ENCODE measurements around the gene FHL1.

FHL1 gene

DNA sequence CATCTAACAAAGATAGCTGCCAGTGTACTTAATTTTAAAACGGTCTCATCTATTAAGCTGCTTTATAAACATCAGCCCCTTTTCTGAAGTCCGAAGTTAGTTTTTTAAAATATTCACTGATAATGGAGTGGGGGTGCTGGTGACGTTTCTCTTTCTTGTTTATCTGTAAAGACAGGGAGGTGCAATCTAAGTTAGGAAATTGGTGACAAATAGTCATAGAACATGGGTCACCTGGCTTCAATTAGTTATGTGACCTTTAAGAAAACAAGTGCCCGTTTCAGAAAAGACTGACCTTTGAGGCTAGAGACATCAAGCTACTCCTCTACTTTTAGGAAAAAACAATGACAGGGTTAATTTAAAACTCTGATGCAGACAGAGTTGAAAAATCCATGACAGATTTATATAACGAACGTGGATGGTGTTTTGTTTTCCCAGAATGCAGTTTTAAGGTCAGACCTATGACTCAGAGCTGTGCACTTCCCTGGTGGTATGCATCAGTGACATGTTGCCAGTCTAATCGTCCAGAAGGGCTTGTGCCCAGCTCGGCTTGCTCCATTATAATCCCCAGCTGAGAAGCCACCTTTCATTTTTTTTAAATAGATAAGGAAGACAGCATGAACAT lies 38.2 kb downstream of the FHL1 start:
- in situ Hi-C loops (cut with MboI; ENCODE audit: low sequenced_read_pairs) = no loop called here

- in situ Hi-C loops (cut with MboI; ENCODE audit: low sequenced_read_pairs) = no loop called here
Measured at GRCh38 chrX:136186023-136186413, 38.7 kb downstream of the FHL1 start.

DNA sequence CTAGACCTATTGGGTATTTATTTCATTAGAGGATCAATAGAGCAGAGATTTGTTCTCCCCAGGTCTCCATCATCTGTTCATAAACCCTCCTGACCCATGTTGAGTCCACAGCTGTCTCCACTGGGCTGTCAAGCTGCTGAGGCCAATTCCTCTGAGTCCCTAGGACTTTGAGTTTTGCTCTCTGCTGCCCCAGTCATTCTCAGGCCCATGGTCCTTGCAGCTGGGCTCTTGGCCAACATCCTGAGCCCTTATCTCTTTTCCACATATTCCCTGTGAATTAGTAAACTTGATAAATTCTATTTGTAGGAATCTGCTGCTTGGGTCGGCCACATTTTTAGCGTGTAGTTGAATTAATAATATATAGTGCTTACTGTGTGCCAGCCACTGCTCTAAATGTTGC lies 41.9 kb downstream of the FHL1 start:
- in situ Hi-C loops (cut with MboI; ENCODE audit: low sequenced_read_pairs) = no loop called here

DNA sequence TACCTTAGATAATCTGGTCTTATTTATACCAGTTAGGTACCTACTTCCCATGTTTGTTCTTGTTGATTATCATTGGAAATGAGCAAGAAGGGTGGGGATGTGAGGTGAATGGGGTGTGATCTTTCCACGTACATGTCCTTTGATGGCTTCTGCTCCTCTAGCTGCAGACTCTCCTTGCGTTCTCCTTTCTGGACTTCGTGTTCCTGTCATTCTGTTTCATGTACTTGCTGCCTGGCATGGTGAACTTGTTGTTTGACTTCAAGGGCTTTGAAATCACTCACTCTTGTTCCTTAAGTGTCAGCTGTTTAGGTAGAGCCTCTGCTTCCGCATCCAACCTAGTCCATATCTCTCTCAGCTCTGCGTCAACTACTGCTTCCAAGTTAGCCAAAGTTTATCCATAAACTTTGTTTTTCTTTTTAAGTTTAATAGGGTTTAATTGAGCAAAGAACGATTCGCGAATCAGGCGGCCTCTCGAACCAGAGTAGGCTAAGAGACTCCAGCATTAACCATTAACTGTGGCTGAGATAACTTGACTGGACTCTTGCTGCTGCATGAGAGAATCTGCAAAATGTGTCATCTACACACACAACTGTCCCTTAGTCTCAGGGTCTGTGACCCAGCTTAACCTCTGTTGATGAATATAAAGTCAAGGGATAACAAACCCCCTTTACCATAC lies 42.8 kb downstream of the FHL1 start:
- in situ Hi-C loops (cut with MboI; ENCODE audit: low sequenced_read_pairs) = no loop called here

- in situ Hi-C loops (cut with MboI; ENCODE audit: low sequenced_read_pairs) = no loop called here
Measured at GRCh38 chrX:136191171-136191570, 43.8 kb downstream of the FHL1 start.

DNA sequence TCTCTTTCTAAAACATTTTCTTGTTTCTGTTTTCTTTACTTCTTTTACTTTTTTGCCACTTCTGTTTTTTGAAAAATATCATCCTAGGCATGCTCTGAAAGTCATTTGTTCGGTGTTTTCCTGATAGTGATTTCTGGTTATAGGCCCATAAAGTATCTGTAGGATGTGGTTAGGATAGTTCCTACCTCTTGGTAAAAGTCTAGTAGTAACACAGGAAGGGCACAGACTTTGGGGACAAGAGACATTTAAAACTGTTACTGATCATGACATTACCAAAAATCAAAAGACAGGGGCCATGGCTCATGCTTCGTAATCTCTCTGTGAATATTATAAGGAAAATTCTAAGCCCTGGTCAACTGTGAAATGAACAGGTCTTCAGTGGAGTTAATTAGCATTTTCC lies 44.8 kb downstream of the FHL1 start:
- in situ Hi-C loops (cut with MboI; ENCODE audit: low sequenced_read_pairs) = no loop called here

GRCh38 chrX:136192839-136193414 lies 45.6 kb downstream of the FHL1 start:
- in situ Hi-C loops (cut with MboI; ENCODE audit: low sequenced_read_pairs) = no loop called here

- in situ Hi-C loops (cut with MboI; ENCODE audit: low sequenced_read_pairs) = no loop called here
Measured at GRCh38 chrX:136193771-136194170, 46.4 kb downstream of the FHL1 start.

DNA sequence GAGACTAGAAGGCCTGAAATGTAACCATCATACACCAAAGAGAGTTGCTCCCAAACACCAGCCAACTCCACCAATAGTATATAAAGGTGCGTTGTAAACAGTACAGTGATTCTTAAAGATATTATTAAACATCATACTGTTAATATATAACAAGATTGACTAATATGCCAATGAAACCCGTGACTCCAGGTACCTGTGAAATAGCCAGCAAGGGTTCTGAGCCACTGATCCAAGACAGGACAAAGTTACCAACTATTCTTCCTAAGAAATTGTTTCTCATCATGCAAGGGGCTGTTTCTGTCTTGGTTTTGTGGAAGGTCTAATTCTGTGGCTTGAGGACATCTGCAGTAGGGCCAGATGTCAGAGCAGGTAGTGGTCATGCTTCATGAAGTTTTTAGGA lies 47.2 kb downstream of the FHL1 start:
- in situ Hi-C loops (cut with MboI; ENCODE audit: low sequenced_read_pairs) = no loop called here

DNA sequence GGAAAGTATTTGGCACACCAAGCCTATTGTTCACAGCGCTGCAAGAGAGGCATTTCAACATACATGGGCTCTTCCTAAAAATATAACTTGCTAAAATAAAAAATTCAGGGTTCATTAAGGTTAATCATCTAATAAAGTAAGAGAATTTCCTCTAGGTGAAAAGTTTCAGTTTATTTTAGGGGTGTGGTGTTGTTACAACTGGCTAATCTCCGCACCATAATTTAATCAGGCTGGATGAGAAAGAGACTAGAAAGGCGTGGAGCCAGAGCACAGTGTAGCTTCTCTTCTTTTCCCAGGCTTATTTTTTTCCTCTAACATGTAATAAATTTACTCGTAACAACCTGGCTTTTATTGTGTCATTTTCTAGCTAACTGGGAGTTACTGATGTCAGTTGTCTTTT lies 47.9 kb downstream of the FHL1 start:
- in situ Hi-C loops (cut with MboI; ENCODE audit: low sequenced_read_pairs) = no loop called here

DNA sequence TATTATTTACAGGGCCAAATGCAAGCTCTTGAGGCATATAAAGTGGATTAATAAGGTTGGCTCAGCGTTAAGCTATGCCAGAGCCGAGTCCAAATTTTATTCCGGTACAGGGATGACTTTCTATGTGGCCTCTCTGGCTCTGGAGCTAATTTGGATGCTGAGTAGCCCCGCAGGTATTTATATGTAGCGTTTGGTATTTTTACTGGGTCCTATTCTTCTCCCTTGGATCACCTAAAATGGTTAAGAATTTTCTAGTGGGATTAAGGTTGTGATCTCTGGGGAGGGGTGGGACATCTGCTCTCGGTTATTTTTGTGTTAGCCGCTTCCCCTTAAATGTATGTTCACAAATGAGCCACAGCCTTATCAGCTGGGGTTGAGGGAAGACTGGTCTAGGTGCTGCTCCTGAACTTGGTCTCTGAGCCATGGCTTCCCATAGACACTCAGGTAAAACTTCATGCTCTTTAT lies 49.4 kb downstream of the FHL1 start:
- in situ Hi-C loops (cut with MboI; ENCODE audit: low sequenced_read_pairs) = no loop called here

DNA sequence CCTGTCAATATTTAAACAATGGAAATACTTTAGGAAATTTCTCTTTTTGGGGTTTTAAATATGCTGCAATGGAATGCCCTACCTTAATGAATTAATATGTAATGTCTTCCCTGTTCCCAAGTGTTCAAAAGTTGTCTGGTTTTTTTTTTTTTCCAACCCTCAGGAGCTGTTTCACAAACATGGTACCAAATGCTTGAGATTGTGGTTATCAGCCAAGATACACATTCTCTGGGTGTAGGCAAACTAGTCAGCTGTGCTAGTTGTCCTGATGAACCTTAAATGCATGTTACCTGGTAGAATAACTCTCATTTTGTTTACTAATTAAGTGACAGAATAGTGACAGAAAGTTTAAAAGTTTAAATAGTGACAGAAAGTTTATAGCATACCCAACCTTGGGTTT lies 50.7 kb downstream of the FHL1 start:
- in situ Hi-C loops (cut with MboI; ENCODE audit: low sequenced_read_pairs) = no loop called here

GRCh38 chrX:136198678-136199243 lies 51.4 kb downstream of the FHL1 start:
- in situ Hi-C loops (cut with MboI; ENCODE audit: low sequenced_read_pairs) = no loop called here

GRCh38 chrX:136199365-136199764 lies 52.0 kb downstream of the FHL1 start:
- in situ Hi-C loops (cut with MboI; ENCODE audit: low sequenced_read_pairs) = no loop called here

GRCh38 chrX:136200466-136200865 lies 53.1 kb downstream of the FHL1 start:
- in situ Hi-C loops (cut with MboI; ENCODE audit: low sequenced_read_pairs) = no loop called here

GRCh38 chrX:136201601-136202000 lies 54.3 kb downstream of the FHL1 start:
- in situ Hi-C loops (cut with MboI; ENCODE audit: low sequenced_read_pairs) = no loop called here

- in situ Hi-C loops (cut with MboI; ENCODE audit: low sequenced_read_pairs) = no loop called here
Measured at GRCh38 chrX:136202889-136203288, 55.6 kb downstream of the FHL1 start.

DNA sequence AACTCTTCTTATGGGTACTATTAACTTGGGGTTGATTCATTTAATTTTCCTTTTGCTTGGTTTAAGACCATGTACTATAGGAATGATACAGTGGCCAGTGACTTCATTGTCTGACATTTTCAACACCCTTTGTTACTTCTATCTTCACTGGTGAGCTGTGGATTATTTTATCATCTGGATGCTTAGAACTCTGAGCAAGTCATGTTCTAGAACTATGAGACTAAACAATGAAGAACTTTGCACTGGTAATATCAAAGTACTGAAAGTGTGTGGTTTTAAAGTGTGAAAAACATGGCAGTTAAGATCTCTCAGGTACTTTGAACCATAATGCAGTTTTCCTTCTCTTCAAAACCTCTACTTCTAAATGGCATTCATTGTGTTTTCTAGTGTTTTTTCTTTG lies 56.1 kb downstream of the FHL1 start:
- in situ Hi-C loops (cut with MboI; ENCODE audit: low sequenced_read_pairs) = no loop called here

DNA sequence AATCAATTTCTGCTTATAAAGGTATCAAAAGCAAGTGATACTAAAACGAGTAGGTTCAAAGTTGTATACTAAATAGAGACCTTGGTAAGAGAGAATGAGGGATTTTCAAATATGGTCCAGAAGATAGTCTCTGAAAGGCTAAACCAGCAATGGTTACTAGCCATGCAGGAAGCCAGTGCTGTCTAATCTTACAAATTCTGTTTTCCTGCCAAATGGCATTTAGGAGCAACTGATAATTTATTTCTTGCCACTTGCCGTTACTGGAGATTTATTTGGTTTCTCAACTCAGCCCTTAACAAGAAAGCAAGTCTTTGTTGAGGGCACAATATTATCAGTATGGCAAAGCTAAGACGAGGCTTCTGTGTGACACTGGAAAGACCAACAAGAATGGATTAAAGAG lies 56.6 kb downstream of the FHL1 start:
- in situ Hi-C loops (cut with MboI; ENCODE audit: low sequenced_read_pairs) = no loop called here

GRCh38 chrX:136204571-136204970 lies 57.2 kb downstream of the FHL1 start:
- in situ Hi-C loops (cut with MboI; ENCODE audit: low sequenced_read_pairs) = no loop called here

DNA sequence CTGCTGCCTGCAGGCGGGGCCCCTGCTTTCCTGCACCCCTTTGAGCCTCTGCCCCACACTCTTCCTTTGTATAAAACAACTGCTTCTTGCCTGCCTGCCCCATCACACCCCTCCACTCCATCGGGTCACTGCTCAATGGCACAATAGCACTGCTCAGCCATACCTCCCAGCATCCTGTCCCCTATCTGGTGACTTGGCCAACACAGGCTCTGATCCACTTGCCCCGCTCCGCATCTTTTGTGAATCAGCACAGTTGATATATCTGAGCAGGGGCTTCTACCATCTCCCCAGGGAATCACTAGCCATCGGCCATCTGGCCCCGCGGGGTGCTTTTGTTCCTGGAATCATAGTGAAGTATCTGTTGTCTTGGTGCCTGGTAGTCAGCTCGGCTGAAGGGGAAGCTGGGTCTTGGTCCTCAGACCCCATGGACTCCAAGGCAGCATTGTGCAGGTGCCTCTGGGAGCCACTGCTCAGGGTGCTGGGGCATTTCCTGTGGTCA lies 58.6 kb downstream of the FHL1 start:
- in situ Hi-C loops (cut with MboI; ENCODE audit: low sequenced_read_pairs) = no loop called here

- in situ Hi-C loops (cut with MboI; ENCODE audit: low sequenced_read_pairs) = no loop called here
Measured at GRCh38 chrX:136206916-136207315, 59.6 kb downstream of the FHL1 start.
